ENCODE measurements around the gene ERFE. TPM values are rescaled to one million over a fixed set of nuclear protein-coding genes. Genes with fewer than 3 reads are reported as not detected.
A peak's percentile ranks its signal among the peaks of the same experiment; 100 is the strongest.

The ERFE gene
- total RNA-seq, 1 donor from 2014 or later, result not detected

- no peak overlapping the region for H3K4me3 Mint-ChIP-seq
- peaks cover 10% of the 10 kb centered on the region for H3K4me1 ChIP-seq
- H3K27ac ChIP-seq, result no peak overlapping the region
- no peak overlapping the region for H3K27ac Mint-ChIP-seq
- no peaks in the 10 kb centered on the region for H3K36me3 ChIP-seq
- H3K9me3 Mint-ChIP-seq, result peaks cover 3% of the 10 kb centered on the region
- peaks cover 16% of the 10 kb centered on the region for H3K4me1 Mint-ChIP-seq
- TF ChIP-seq EZH2 (IDR thresholded peaks at IDR 0.05), result no peak
- TF ChIP-seq, protein P1, sequence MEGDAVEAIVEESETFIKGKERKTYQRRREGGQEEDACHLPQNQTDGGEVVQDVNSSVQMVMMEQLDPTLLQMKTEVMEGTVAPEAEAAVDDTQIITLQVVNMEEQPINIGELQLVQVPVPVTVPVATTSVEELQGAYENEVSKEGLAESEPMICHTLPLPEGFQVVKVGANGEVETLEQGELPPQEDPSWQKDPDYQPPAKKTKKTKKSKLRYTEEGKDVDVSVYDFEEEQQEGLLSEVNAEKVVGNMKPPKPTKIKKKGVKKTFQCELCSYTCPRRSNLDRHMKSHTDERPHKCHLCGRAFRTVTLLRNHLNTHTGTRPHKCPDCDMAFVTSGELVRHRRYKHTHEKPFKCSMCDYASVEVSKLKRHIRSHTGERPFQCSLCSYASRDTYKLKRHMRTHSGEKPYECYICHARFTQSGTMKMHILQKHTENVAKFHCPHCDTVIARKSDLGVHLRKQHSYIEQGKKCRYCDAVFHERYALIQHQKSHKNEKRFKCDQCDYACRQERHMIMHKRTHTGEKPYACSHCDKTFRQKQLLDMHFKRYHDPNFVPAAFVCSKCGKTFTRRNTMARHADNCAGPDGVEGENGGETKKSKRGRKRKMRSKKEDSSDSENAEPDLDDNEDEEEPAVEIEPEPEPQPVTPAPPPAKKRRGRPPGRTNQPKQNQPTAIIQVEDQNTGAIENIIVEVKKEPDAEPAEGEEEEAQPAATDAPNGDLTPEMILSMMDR (IDR thresholded peaks at IDR 0.05), result no peak
- TF ChIP-seq EZH2phosphoT487 (IDR thresholded peaks at IDR 0.05), result no peak
- no peak for DNase-seq (ENCODE audit: low spot score)
- H3K4me2 ChIP-seq, result peak overlapping the region; percentile 22
- no peaks in the 10 kb centered on the region for H3F3A ChIP-seq (ENCODE audit: low read depth)
- H2AFZ ChIP-seq (replicated peaks), result peak overlapping the region; percentile 76
- H3K9me3 ChIP-seq (ENCODE audit: low read depth), result no peaks in the 10 kb centered on the region
- H3K27me3 ChIP-seq, result peaks cover 4% of the 10 kb centered on the region
- no peaks in the 10 kb centered on the region for H4K20me1 ChIP-seq (ENCODE audit: low read depth)
- no peak overlapping the region for H3K9ac ChIP-seq
- H3K27me3 Mint-ChIP-seq (ENCODE audit: insufficient read depth, low read depth), result peaks cover 12% of the 10 kb centered on the region
- H3K4me3 ChIP-seq, result no peak overlapping the region
- H3K36me3 Mint-ChIP-seq, result no peaks in the 10 kb centered on the region
- no peaks in the 10 kb centered on the region for H3K79me2 ChIP-seq (ENCODE audit: low read depth)
Observed at GRCh38 chr2:238151628-238152235, 7.0 kb upstream of the ERFE start.

GRCh38 chr2:238152771-238153688, 5.7 kb upstream of the ERFE start:
- Histone ChIP-seq H3K4me2 (no peak overlapping the region), H3K27me3 (peaks cover 15% of the 10 kb centered on the region), H2AFZ (replicated peaks) (no peak overlapping the region), H3K9me3 (ENCODE audit: low read depth) (no peaks in the 10 kb centered on the region), H3K4me3 (no peak overlapping the region), H3K36me3 (no peaks in the 10 kb centered on the region), H3K27ac (no peak overlapping the region), H3K9ac (no peak overlapping the region), H3F3A (ENCODE audit: low read depth) (peaks cover 7% of the 10 kb centered on the region), H4K20me1 (ENCODE audit: low read depth) (no peaks in the 10 kb centered on the region), H3K79me2 (ENCODE audit: low read depth) (no peaks in the 10 kb centered on the region), H3K4me1 (peaks cover 13% of the 10 kb centered on the region)
- no peak for TF ChIP-seq EZH2 (IDR thresholded peaks at IDR 0.05)
- TF ChIP-seq, protein P1 (IDR thresholded peaks at IDR 0.05), result peak; percentile 20
- H3K27me3 Mint-ChIP-seq (ENCODE audit: insufficient read depth, low read depth), result peaks cover 14% of the 10 kb centered on the region
- no peak overlapping the region for H3K4me3 Mint-ChIP-seq
- H3K4me1 Mint-ChIP-seq, result peaks cover 16% of the 10 kb centered on the region
- peaks cover 3% of the 10 kb centered on the region for H3K9me3 Mint-ChIP-seq
- H3K27ac Mint-ChIP-seq, result no peak overlapping the region
- no peaks in the 10 kb centered on the region for H3K36me3 Mint-ChIP-seq
- DNase-seq (ENCODE audit: low spot score), result no peak

DNA sequence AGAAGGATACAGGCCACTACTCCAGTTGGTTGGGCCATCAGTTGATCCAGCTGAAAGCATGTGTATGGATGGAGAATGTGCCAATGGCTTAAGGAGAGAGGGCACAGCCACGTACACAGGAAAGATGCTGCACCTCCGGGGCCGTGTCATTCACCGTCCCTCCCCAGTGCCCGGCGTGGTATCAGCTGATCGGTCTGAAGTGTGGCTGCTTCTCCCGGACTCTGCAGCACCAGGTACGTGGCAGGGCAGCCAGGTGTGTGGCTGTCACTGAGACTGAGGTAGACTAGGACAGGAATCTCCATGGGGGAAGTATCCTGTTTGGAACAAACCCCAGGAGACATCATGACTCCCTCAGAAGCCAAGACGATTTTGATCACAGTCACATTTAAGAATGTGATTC, 4.2 kb upstream of the ERFE start:
- no peak overlapping the region for H3K27ac ChIP-seq
- Mint-ChIP-seq H3K27ac (no peak overlapping the region), H3K36me3 (no peaks in the 10 kb centered on the region), H3K4me3 (peak overlapping the region; percentile 38), H3K9me3 (peaks cover 3% of the 10 kb centered on the region), H3K4me1 (peaks cover 20% of the 10 kb centered on the region), H3K27me3 (ENCODE audit: insufficient read depth, low read depth) (peaks cover 16% of the 10 kb centered on the region)
- no peak overlapping the region for H3K4me2 ChIP-seq
- H3K9me3 ChIP-seq (ENCODE audit: low read depth), result no peaks in the 10 kb centered on the region
- H3K36me3 ChIP-seq, result no peaks in the 10 kb centered on the region
- H2AFZ ChIP-seq (replicated peaks), result no peak overlapping the region
- H3K27me3 ChIP-seq, result peaks cover 30% of the 10 kb centered on the region
- no peak overlapping the region for H3K4me3 ChIP-seq
- no peak for DNase-seq (ENCODE audit: low spot score)
- no peaks in the 10 kb centered on the region for H3K79me2 ChIP-seq (ENCODE audit: low read depth)
- H3K4me1 ChIP-seq, result peaks cover 18% of the 10 kb centered on the region
- H3K9ac ChIP-seq, result no peak overlapping the region
- TF ChIP-seq, protein P1 (IDR thresholded peaks at IDR 0.05), result no peak
- TF ChIP-seq EZH2 (IDR thresholded peaks at IDR 0.05), result no peak
- no peak for TF ChIP-seq EZH2phosphoT487 (IDR thresholded peaks at IDR 0.05)
- H3F3A ChIP-seq (ENCODE audit: low read depth), result peaks cover 12% of the 10 kb centered on the region
- H4K20me1 ChIP-seq (ENCODE audit: low read depth), result peaks cover 4% of the 10 kb centered on the region
